Testis (tissue), 3 donors: ENCODE results near the gene HLF. TPM values are rescaled to one million over a fixed set of nuclear protein-coding genes. Genes with fewer than 3 reads are reported as not detected.
A peak's percentile ranks its signal among the peaks of the same experiment; 100 is the strongest.

Experiments used
- DNase-seq: peaks from one replicate; pipeline ENCODE4 v3.0.0-alpha.2; 2019
- H3K27ac ChIP-seq, 2 donors: fragments of 200-600 bp; sonication (generic); one replicate each; pipeline ENCODE4 v1.5.1; 2019
- H3K27me3 ChIP-seq: fragments of 200-600 bp; sonication (generic); one replicate; pipeline ENCODE4 v1.5.1; 2019
- H3K36me3 ChIP-seq: fragments of 200-600 bp; sonication (generic); one replicate; pipeline ENCODE4 v1.5.1; 2017; ENCODE audit warnings: low read depth; ENCODE audit errors: missing control alignments
- H3K4me1 ChIP-seq: fragments of 200-600 bp; sonication (generic); one replicate; pipeline ENCODE4 v1.5.1; 2019
- H3K4me3 ChIP-seq, 2 donors: fragments of 200-600 bp; sonication (generic); one replicate each; pipeline ENCODE4 v1.5.1; 2017 to 2019
- H3K9me3 ChIP-seq: fragments of 200-600 bp; sonication (generic); one replicate; pipeline ENCODE4 v1.5.1; 2017
- CTCF ChIP-seq, 3 experiments: fragments of 450-650 bp in 2 of 3; fragments of 200-600 bp in 1 of 3; sonication (generic) in 1 of 3; IDR thresholded peaks; one replicate each; pipeline ENCODE4 v1.5.1; 2016 to 2019; ENCODE audit warnings: antibody characterized with exemption in 3 of 3, mild to moderate bottlenecking in 2 of 3, moderate library complexity in 1 of 3
- POLR2A ChIP-seq: fragments of 450-650 bp; IDR thresholded peaks from one replicate; pipeline ENCODE4 v1.6.1; 2017; ENCODE audit warnings: antibody characterized with exemption, mild to moderate bottlenecking, moderate library complexity
- WGBS, 2 donors: methylation state at CpG; one replicate each; pipeline ENCODE4 v1.1.5; 2018; 5-methylcytosine and 5-hydroxymethylcytosine counted together
- intact Hi-C: fragments of 100-400 bp; cut with DNase I; formaldehyde crosslinking; loops from one replicate; pipeline ENCODE4 v1.15.1; 2023; ENCODE audit warnings: low total_unique reads
- polyA plus RNA-seq: library from polyadenylated mRNA; stranded (reverse); fragments of 350-450 nt; fragmentation: Illumina TruSeq; extraction: RNeasy Lipid Tissue Mini Kit (QIAGEN cat#74804); gene quantifications from one replicate; pipeline ENCODE4 v1.2.3, GENCODE V29; 2014; ENCODE audit warnings: low read depth, low replicate concordance; ENCODE audit not compliant: insufficient read depth
- total RNA-seq, 2 donors: library from RNA; depleted of rRNA; stranded (reverse); fragments of >200 nt; gene quantifications; one replicate each; pipeline ENCODE4 v1.2.3, GENCODE V29; 2016

HLF gene
- total and polyA plus RNA-seq, 3 donors from 2014 or later = 7.0 to 23.4 (median 14.5) TPM

GRCh38 chr17:55267777-55268648, 3.3 kb downstream of the HLF start:
- 49 to 58% methylated on average over 11 of the region's 11 CpGs for WGBS, 2 donors
- Histone ChIP-seq H3K4me3 (peak overlapping the region; percentile 17 to 24), H3K9me3 (no peaks in the 10 kb centered on the region), H3K27ac (peak overlapping the region; percentile 57 to 80), H3K4me1 (peaks cover 9% of the 10 kb centered on the region), H3K27me3 (no peaks in the 10 kb centered on the region), H3K36me3 (no peaks in the 10 kb centered on the region)
- intact Hi-C loops = no loop called here
- TF ChIP-seq CTCF (IDR thresholded peaks at IDR 0.05) (no peak), POLR2A (no peak)
- no peak for DNase-seq

GRCh38 chr17:55268649-55269480, 4.1 kb downstream of the HLF start:
- Histone ChIP-seq H3K27ac (peak overlapping the region; percentile 27 to 80), H3K27me3 (no peaks in the 10 kb centered on the region), H3K4me1 (peaks cover 18% of the 10 kb centered on the region), H3K9me3 (no peaks in the 10 kb centered on the region), H3K36me3 (no peaks in the 10 kb centered on the region), H3K4me3 (no peak overlapping the region)
- no peak for TF ChIP-seq POLR2A
- no peak for TF ChIP-seq CTCF (IDR thresholded peaks at IDR 0.05)
- no peak for DNase-seq
- intact Hi-C loops = no loop called here
- 37 to 59% methylated on average over 8 of the region's 8 CpGs for WGBS, 2 donors

DNA sequence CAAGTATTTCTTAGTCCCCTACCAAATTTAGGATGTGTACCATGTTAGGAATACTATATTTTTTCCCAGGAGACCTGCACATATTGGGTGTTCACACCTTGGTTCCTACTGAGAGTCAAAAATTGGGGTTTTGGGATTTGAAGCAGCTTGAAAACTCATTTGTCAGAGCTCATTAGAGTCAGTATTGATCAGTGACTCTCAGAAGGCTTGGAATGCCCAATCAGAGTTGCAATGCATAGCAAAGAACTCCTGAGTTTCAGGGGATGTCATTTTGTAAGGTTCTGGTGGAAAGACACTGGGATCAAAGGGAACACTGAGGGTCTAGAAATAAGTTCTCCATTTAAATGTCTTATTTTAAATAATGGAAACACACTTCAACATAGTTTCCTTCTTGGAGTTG, 5.1 kb downstream of the HLF start:
- no peak overlapping the region for H3K4me3 ChIP-seq
- H3K4me1 ChIP-seq = peaks cover 28% of the 10 kb centered on the region
- H3K36me3 ChIP-seq = no peaks in the 10 kb centered on the region
- peak overlapping the region in 1 of 2 donors; percentile 27 for H3K27ac ChIP-seq
- H3K27me3 ChIP-seq = no peaks in the 10 kb centered on the region
- no peak for DNase-seq
- intact Hi-C loops = no loop called here
- TF ChIP-seq CTCF (IDR thresholded peaks at IDR 0.05) (no peak), POLR2A (no peak)
- H3K9me3 ChIP-seq = no peaks in the 10 kb centered on the region

DNA sequence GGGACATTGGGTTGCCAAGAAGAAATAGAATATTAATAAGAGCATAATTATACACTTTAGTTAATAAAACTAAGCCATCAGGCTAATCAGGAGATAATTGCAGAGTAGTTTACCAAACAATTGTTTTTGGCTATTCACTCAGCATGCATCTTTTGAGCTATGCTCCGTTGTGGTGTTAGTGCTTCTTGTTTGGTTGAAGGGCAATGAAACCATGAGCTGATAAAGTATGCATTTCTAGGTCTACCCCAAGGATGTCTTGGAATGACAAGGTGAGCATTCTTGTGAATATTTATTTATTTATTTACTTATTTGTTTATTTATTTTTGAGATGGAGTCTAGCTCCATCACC, 6.4 kb downstream of the HLF start:
- no peak for TF ChIP-seq POLR2A
- TF ChIP-seq CTCF (IDR thresholded peaks at IDR 0.05) = no peak
- intact Hi-C loops = no loop called here
- Histone ChIP-seq H3K36me3 (no peaks in the 10 kb centered on the region), H3K27me3 (no peaks in the 10 kb centered on the region), H3K4me1 (peaks cover 35% of the 10 kb centered on the region), H3K9me3 (no peaks in the 10 kb centered on the region), H3K4me3 (no peak overlapping the region), H3K27ac (no peak overlapping the region)
- no peak for DNase-seq
- 76 to 86% methylated on average over 1 of the region's 1 CpG for WGBS, 2 donors
